ENCODE data around the gene IL37.
A peak's percentile ranks its signal among the peaks of the same experiment; 100 is the strongest.
"Not testable (repeated sequence)": the region's sequence is repeated elsewhere in the genome, so short reads cannot be mapped to it uniquely, and the experiment has no call there.

IL37 gene

DNA sequence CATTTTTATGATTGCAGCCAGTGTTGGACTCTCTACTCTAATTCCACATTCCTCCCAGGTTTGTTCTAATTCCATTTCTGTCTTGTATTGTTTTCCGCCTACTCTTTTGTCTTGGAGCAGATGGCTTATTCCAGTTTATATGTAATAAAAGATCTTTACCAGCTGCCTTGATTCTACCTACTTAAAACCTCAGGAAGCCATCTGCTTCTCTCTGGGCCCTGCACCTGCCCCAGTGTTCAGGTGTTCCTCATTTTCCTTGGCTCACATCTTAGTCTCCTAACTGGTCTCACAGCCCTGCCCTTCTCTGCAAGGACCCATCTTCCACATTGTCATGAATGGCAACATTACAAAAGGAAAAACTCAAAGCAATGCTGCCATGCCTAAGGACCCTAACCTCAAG is 21.0 kb upstream of the IL37 start:
- no peak for DNase-seq (ENCODE audit: low read depth)

- DNase-seq (ENCODE audit: low read depth), result no peak
Observed at GRCh38 chr2:112891385-112891831, 19.6 kb upstream of the IL37 start.

DNA sequence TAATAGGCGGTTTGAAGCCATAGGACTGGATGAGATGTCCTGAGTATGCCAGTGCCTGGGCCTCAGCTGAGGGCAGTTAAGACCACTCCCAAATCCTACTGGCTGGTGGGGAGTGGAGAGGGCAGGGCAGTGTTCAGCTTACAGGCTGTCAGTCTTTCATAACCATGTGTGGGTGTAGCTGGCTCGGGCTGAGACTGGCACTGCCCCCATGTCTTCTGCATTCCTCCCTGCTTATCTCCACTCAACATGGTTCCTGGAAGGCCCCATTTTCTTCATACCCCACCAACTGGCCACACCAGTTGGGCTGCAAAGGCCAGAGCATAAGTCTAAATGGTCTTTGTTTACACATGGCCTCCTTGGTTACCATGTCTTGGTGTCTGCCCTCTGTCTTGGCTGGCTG is 17.2 kb upstream of the IL37 start:
- DNase-seq (ENCODE audit: low read depth), result no peak

DNA sequence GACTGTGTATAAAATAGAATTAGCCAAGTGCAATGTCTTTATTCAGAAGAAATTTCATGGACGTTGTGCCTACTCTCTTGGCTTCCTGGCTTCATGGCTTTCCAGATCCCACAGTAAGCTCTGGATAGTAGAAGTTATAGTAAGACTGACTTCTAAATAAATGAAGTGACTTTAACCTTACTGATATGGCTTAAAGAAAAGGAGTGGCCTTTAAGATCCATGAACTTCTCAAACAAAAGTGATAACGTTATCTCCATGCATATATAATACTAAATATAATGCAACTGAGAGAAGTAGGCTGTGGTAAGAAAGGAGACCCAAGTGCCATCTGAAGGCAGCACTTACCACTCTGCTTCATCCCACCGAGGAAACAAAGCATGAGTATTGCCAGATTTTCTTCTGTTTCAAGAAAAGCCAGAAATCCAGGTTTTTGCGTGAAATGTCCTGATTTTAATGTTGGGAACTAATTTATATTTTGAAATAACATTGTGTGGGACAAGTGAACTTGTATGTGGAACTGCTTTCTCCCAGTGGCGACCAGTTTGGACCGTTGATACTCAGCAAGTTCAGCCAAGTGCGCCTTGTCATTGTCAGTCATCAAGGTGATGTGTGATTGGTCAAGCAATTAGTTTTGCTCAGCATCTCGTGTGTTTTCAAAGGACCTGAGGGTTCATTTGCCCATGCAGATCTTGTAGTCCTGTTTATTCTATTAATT is 13.9 kb upstream of the IL37 start:
- DNase-seq (ENCODE audit: low read depth), result no peak

DNA sequence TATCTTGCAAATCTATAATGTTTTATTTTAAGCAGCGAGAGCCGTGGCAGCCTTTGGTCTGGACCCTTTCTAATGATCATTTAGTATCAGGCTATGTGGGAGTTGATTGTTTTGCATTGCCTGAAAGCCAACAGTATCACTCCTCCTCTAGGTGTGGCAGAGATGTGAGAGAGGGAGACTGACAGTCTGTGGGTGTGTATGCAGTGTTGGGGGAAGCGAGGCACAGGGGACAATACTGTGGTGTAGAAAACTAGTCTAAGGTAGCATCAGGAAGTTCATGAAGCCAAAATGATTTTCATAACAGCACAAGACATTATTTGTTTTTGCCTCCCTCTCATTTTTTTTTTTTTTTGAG is 13.4 kb upstream of the IL37 start:
- DNase-seq (ENCODE audit: low read depth), result no peak

- not testable (repeated sequence) for DNase-seq (ENCODE audit: low read depth)
Observed at GRCh38 chr2:112901431-112902065, 9.4 kb upstream of the IL37 start.

GRCh38 chr2:112902816-112903215 is 8.1 kb upstream of the IL37 start:
- DNase-seq (ENCODE audit: low read depth), result no peak

GRCh38 chr2:112904883-112905282 is 6.1 kb upstream of the IL37 start:
- no peak for DNase-seq (ENCODE audit: low read depth)

- no peak for DNase-seq (ENCODE audit: low read depth)
Observed at GRCh38 chr2:112906276-112906675, 4.7 kb upstream of the IL37 start.

DNA sequence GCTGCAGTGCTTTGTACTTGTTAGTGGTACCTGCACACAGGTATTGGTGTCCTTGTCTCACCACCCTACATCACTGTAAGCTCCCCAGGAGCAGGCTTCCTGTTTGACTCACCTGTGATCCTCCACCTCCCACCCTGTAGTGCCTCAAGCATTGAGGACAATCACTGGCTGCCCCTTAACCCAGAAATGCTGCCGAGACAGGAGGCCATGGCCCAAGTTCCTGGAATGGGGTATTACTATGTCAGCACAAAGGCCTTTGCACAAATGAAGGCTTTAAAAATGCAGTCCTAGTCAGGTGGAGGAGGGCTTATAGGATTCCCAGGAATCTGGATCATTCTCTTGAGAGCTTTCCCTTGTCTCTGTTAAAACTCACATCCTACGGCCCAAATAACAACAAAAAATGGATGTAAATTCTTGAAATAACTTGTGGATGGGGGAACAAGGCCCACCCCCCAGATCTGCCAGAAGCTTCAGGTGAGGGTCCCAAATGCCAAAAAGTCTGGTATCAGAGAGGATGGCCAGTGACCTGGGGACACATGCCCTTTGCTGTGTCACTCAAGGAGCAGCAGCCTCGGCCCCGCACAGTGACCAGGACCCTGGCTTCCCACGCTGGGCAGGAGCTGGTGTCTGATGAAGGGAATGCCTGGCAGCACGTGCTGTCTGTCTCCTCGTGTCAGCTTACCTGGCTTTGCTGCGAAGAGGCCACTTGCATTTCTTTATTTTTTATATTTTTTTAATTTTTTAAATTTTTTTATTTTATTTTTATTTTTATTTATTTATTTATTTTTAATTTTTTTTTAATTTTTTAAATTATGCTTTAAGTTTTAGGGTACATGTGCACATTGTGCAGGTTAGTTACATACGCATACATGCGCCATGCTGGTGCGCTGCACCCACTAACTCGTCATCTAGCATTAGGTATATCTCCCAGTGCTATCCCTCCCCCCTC is 3.7 kb upstream of the IL37 start:
- no peak for DNase-seq (ENCODE audit: low read depth)

DNA sequence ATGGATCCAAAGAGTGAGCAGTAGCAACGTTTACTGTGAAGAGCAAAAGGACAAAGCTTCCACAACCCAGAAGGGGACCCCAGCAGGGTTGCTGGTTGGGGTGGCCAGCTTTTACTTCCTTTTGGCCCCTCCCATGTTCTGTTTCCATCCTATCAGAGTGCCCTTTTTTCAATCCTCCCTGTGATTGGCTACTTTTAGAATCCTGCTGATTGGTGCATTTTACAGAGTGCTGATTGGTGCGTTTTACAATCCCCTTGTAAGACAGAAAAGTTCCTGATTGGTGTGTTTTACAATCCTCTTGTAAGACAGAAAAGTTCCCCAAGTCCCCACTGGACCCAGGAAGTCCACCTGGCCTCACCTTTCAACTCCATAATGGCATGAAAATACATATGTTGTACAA is 2.4 kb upstream of the IL37 start:
- not testable (repeated sequence) for DNase-seq (ENCODE audit: low read depth)

- no peak for DNase-seq (ENCODE audit: low read depth)
Observed at GRCh38 chr2:112910219-112910618, 746 bp upstream of the IL37 start.

DNA sequence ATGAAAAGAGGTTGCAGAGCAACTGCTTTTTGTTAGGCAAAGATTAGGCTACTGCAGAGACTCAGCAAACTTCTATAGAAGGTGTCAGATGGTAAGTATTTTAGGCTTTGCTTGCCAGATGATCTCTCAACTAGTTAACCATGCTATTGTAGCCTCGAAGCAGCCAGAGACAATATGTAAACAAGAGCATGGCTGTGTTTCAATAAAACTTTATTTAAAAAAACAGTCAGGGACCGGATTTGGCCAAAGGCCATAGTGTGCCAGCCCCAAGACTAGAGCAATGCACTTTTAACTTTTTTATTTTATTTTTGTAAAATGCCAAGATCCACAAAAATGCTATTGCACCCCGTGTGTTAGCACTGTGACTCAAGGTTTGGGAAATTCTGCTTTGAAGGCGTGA is 1.4 kb downstream of the IL37 start:
- DNase-seq (ENCODE audit: low read depth), result no peak

DNA sequence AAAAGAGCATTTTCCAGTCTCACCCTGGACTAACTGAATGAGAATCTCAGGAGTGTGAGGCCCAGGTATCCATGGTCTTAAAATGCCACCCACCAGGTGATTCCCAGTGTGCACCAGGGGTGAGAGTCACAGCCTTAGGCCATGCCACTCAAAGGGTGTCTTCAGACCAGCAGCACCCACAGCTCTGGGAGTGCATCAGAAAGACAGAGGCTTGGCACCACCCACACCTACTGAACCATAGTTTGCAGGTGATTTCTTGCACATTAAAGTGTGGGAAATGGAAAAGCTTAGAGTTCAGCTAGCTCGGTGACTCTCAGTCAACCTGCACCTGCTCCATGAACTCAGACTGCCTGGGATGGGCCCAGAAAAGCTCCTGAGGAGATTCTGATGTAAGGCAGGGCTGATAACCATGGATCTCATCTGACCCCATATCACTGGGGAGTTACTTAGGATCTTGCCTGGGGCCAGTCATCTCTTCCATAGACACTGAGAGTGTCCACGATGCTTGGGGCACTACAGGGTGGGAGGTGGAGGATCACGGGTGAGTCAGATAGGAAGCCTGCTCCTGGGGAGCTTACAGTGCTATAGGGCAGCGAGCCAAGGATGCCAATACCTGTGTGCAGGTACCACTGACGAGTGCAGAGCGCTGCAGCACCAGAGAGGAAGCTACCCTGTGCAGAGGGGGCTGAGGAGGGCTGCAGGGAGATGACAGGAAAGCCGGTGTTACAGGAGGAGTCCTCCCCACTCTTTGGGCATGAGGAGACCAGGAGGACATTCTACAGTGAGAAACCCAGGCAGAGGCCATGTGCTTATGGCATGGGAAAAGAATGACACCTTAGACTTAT is 4.6 kb downstream of the IL37 start:
- no peak for DNase-seq (ENCODE audit: low read depth)

GRCh38 chr2:112916145-112916571 is 5.2 kb downstream of the IL37 start:
- no peak for DNase-seq (ENCODE audit: low read depth)

DNA sequence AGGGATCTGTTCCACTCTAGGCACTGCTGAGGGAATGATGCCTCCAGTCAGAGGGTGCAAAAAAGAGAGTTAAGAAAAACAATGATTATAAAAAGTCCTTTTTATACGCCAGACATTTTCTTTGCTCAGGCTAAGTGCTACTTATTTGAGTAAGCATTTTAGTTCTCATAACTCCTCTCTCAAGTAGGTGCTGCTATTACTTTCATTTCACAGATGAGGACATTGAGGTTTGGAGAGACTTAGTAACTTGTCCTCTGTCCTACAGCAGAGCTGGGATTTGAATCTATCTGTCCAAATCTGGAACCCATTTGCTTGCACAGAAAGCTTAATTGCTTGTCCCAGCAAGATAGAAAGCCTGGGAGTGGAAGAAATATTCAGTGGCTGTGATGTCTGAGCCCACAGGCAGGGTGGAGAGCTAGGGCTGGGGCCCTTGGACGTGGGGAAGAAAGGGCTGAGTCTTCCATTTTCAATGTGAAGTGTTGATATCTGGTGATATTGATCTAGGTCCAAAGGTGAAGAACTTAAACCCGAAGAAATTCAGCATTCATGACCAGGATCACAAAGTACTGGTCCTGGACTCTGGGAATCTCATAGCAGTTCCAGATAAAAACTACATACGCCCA is 5.8 kb downstream of the IL37 start:
- DNase-seq (ENCODE audit: low read depth), result no peak

DNA sequence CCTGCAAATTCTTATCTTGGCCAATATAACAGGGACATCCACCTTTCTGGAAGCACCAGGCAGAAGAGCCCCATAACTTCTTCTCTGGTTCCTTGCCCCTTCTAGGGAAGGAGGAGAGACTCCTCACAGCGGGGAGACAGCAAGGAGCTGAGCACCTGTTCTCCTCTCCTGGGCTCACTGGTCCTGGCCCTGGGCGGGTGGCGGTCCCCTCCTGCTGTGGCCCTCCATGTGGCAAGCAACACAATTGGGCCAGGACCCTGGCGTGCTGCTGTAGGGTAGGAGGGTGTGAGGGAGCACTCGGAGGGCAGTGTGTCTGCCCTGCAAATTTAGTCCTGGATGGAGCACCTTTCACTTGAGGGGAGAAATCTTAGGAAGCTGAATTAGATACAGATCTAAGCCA is 6.9 kb downstream of the IL37 start:
- DNase-seq (ENCODE audit: low read depth), result no peak

GRCh38 chr2:112918256-112918655 is 7.3 kb downstream of the IL37 start:
- no peak for DNase-seq (ENCODE audit: low read depth)

GRCh38 chr2:112919086-112919485 is 8.1 kb downstream of the IL37 start:
- DNase-seq (ENCODE audit: low read depth), result no peak

DNA sequence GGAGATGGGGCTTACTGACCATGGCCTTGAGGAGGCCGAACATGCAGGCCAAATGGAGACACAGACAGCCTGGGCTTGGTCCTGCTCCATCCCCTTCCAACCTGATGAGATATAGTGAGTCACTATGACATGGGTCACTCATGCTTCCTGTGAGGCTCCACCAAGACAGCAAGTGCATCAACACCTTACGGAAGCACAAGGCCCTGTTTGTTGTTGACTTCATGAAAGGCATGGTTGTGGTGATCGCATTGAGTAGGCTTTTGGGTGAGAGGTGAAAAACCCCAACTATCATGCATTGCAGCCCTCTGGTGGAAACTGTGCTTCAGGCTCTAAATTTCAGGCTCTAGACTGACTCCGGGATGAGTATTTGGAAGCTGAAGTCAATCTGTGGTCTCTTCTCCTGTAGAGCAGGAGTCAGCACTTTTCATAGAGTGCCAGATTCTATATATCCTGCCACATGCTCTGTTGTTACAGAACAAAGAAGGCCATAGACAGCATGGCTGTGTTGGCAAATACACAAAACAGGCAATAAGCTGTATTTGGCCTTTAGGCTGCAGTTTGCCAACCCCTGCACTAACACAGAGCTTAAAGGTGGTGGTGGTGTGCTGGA is 10.1 kb downstream of the IL37 start:
- peak; percentile 36 for DNase-seq (ENCODE audit: low read depth)

- DNase-seq (ENCODE audit: low read depth), result no peak
Observed at GRCh38 chr2:112921982-112922381, 11.0 kb downstream of the IL37 start.
